GM18951 (cell line): ENCODE measurements around the gene HS6ST3.

Experiments
- POLR2A ChIP-seq: IDR thresholded peaks from 4 replicates; pipeline ENCODE4 v1.6.1; 2011; ENCODE audit warnings: mild to moderate bottlenecking; ENCODE audit not compliant: insufficient read length, insufficient read depth; ENCODE audit errors: extremely low read depth
- in situ Hi-C: fragments of 300-500 bp; cut with MboI; formaldehyde crosslinking; loops from one replicate; pipeline ENCODE4 v1.12.0; 2022; ENCODE audit warnings: low sequenced_read_pairs, mixed read lengths, inconsistent platforms; ENCODE audit not compliant: unreplicated experiment

Gene HS6ST3

GRCh38 chr13:96193728-96194310 is 103.9 kb downstream of the HS6ST3 start:
- TF ChIP-seq POLR2A, result no peak
- in situ Hi-C loops, result no loop called here

- in situ Hi-C loops, result no loop called here
- no peak for TF ChIP-seq POLR2A
Observed at GRCh38 chr13:96198038-96198437, 108.1 kb downstream of the HS6ST3 start.

GRCh38 chr13:96199315-96199714 is 109.4 kb downstream of the HS6ST3 start:
- no peak for TF ChIP-seq POLR2A
- in situ Hi-C loops, result no loop called here

- in situ Hi-C loops, result no loop called here
- no peak for TF ChIP-seq POLR2A
Observed at GRCh38 chr13:96200810-96201209, 110.9 kb downstream of the HS6ST3 start.

GRCh38 chr13:96202315-96202714 is 112.4 kb downstream of the HS6ST3 start:
- TF ChIP-seq POLR2A, result no peak
- in situ Hi-C loops, result no loop called here

- in situ Hi-C loops, result no loop called here
- no peak for TF ChIP-seq POLR2A
Observed at GRCh38 chr13:96203471-96203870, 113.6 kb downstream of the HS6ST3 start.

GRCh38 chr13:96214824-96215445 is 125.0 kb downstream of the HS6ST3 start:
- TF ChIP-seq POLR2A, result no peak
- in situ Hi-C loops, result no loop called here

GRCh38 chr13:96216543-96216942 is 126.6 kb downstream of the HS6ST3 start:
- TF ChIP-seq POLR2A, result no peak

GRCh38 chr13:96218475-96218874 is 128.6 kb downstream of the HS6ST3 start:
- no peak for TF ChIP-seq POLR2A
- in situ Hi-C loops, result no loop called here

More at GRCh38 chr13:96216543-96216942, 126.6 kb downstream of the HS6ST3 start:
- in situ Hi-C loops, result no loop called here

- in situ Hi-C loops, result no loop called here
- TF ChIP-seq POLR2A, result no peak
Observed at GRCh38 chr13:96221471-96221870, 131.6 kb downstream of the HS6ST3 start.

GRCh38 chr13:96223231-96223630 is 133.3 kb downstream of the HS6ST3 start:
- in situ Hi-C loops, result no loop called here
- no peak for TF ChIP-seq POLR2A

- in situ Hi-C loops, result no loop called here
- TF ChIP-seq POLR2A, result no peak
Observed at GRCh38 chr13:96229356-96229755, 139.4 kb downstream of the HS6ST3 start.

GRCh38 chr13:96238241-96238640 is 148.3 kb downstream of the HS6ST3 start:
- no peak for TF ChIP-seq POLR2A
- in situ Hi-C loops, result no loop called here

- in situ Hi-C loops, result no loop called here
- no peak for TF ChIP-seq POLR2A
Observed at GRCh38 chr13:96238861-96239260, 149.0 kb downstream of the HS6ST3 start.
